GM12865 (cell line): ENCODE results near the gene ZNF512B.
A peak's percentile ranks its signal among the peaks of the same experiment; 100 is the strongest.

ENCODE experiments used
- DNase-seq: peaks from one replicate; pipeline ENCODE4 v3.0.0; 2010; ENCODE audit warnings: low read depth
- H3K4me3 ChIP-seq: 2 replicates; pipeline ENCODE4 v1.5.1; 2011; ENCODE audit warnings: mild to moderate bottlenecking, low read depth, low read length, control low read depth
- TF ChIP-seq, protein P1 (sequence below): IDR thresholded peaks from 2 replicates; pipeline ENCODE4 v1.5.1; 2011; ENCODE audit warnings: low read length, control low read depth, low read depth, inconsistent platforms; ENCODE audit not compliant: insufficient read depth; ENCODE audit errors: missing control alignments

ZNF512B gene

DNA sequence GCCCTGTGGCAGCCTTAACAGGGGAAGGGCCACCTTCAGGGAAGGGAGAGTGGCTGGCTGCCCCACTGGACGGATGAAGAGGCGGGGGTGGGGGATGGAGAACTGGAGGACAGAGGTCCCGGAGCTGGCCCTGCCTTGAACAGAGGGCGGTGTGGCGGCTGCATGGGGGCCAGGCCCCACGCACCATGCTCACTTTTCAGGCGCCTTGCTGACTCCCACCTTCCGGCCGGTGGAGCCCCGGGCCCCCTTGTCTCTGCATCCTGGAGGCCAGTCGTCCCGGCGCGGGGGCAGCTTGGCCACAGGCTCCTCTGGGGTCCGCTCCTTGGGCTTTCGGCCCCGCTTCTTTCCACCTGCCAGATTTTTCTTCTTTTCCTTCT, 10.0 kb downstream of the ZNF512B start:
- TF ChIP-seq, protein P1, sequence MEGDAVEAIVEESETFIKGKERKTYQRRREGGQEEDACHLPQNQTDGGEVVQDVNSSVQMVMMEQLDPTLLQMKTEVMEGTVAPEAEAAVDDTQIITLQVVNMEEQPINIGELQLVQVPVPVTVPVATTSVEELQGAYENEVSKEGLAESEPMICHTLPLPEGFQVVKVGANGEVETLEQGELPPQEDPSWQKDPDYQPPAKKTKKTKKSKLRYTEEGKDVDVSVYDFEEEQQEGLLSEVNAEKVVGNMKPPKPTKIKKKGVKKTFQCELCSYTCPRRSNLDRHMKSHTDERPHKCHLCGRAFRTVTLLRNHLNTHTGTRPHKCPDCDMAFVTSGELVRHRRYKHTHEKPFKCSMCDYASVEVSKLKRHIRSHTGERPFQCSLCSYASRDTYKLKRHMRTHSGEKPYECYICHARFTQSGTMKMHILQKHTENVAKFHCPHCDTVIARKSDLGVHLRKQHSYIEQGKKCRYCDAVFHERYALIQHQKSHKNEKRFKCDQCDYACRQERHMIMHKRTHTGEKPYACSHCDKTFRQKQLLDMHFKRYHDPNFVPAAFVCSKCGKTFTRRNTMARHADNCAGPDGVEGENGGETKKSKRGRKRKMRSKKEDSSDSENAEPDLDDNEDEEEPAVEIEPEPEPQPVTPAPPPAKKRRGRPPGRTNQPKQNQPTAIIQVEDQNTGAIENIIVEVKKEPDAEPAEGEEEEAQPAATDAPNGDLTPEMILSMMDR: no peak
- no peak overlapping the region for H3K4me3 ChIP-seq
- DNase-seq: no peak

- TF ChIP-seq, protein P1: no peak
- DNase-seq: no peak
- H3K4me3 ChIP-seq: no peak overlapping the region
Observed at GRCh38 chr20:63958964-63959698, 10.6 kb downstream of the ZNF512B start.

GRCh38 chr20:63958471-63958870, 11.3 kb downstream of the ZNF512B start:
- DNase-seq: no peak
- TF ChIP-seq, protein P1: no peak
- H3K4me3 ChIP-seq: no peak overlapping the region

- TF ChIP-seq, protein P1: no peak
- H3K4me3 ChIP-seq: no peak overlapping the region
- DNase-seq: peak; percentile 39
Observed at GRCh38 chr20:63957690-63958441, 11.9 kb downstream of the ZNF512B start.

DNA sequence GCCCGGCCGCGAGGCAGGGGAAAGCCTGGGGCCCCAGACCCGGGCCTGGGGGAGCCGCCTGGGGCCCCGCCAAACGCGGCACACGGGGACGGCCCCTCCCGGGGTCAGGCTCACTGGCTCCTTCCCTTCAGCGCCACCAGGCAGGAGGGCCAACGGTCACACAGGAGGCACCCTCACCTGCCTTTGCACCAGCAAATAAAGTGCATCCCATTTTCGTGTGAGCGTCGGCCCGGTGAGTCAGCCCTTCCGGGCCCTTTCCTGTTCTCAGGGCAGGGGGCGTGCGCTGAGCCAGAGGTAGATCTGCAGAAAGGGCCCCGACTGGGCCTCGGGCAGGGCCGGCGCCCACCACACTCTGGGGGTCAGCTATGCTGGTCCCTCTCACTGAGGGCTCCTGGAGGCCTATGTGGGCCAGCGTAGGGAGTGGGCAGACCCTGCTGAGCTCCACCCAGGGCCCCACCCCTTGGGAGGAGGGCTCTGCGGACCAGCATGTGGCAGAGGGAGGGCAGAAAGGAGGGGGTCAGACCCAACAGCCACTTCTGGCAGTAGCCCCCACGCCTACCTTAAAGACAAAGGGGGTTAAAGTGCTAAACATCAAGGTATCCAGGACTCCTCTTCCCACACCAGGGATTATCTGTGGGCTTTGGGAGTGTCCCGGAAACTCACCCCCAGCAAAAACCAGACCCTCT, 12.6 kb downstream of the ZNF512B start:
- H3K4me3 ChIP-seq: peak overlapping the region; percentile 62
- peak; percentile 71 for DNase-seq
- TF ChIP-seq, protein P1: no peak

- no peak for DNase-seq
- peak overlapping the region; percentile 62 for H3K4me3 ChIP-seq
- TF ChIP-seq, protein P1: no peak
Observed at GRCh38 chr20:63956664-63957003, 13.1 kb downstream of the ZNF512B start.
